ENCODE data around the gene GPC2.
"Not testable (repeated sequence)": the region's sequence is repeated elsewhere in the genome, so short reads cannot be mapped to it uniquely, and the experiment has no call there.

GPC2 gene

GRCh38 chr7:100177045-100178001, at the start of gene GPC2, which contains the start of gene STAG3:
TSS of gene GPC2 (minus strand) at chr7:100177381. CDS start at chr7:100177199, 182 bp downstream.
TSS of gene STAG3 (plus strand) at chr7:100177918. CDS start at chr7:100180557, 2,639 bp downstream.
- DNase-seq: peak in 50 of 51 donors; percentile 43 to 94 (median 83)

DNA sequence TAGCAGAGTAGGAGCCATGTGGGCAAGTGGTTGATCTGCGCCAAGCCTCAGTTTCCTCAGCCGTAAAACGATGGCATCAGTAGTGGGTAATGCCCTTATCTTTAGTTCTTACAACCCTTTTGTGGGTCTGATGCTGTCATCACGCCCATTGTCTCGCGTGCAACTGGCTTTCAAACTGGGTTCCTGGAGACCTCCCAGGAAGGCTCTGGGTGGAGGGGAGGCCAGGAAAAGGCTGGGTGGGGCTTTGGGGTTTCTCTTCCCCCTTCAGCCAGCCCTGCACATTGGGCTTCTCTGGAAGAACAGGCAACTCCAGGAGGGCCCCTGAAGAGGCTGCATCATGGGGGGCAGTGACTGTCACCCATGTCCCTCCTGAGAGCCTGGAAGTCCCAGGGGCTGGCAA, 47.7 kb upstream of the GPC2 start:
- DNase-seq: not testable (repeated sequence)

DNA sequence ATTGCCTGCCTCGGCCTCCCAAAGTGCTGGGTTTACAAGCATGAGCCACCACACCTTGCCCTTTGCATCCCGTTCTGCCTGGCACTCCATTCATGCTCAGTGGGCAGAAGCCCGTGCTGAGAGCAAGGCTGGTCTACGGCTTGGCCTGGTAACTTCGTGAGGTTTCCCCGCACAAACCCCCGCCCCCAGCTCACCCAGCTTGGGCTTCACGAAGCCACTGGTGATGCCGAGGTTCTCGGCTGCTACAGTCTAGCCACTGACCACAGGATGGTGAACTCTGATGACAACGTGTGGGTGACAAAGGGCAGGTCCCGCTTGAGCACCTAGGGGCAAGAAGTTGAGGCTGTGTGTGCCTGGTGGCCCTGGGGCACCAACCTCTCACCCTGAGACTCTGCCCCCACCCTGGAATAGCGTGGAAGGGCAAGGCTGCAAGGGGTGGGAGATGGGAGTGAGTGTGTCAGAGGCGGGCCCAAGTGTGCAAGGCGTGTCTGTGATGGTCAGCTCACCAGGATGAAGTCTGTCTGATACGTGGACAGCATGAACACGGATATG, 46.3 kb upstream of the GPC2 start:
- not testable (repeated sequence) for DNase-seq

DNA sequence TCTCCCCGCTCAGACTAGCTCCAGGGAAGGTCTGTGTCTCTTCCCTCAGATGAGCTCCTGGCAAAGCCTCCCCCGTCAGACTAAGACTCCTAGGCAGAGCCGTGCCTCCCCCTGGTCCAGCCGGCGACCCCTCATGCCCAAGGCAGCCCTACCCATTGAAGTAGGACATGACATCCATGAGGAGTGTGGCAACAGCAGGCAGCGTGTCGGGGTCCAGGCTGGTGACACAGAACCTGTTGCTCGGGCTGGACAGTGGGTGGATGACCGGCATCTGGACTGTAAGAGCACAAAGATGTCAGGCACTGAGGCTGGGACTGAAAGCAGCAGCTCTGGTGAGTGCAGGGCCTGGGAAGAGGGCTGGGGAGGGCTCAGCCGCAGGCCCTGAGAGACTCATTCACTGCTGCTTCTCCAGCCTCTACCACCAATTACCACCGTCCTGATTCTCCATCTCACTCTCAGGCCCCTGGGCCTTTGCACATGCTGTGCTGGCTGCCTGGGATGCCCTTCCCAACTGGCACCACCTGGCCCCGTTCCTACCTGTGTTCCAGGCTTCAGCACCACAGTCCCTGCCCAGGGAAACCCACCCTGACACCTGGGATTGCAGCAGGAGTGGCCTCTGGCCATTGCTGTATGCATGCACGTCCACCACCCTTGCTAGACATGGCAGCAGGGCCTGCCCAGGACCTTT, 45.4 kb upstream of the GPC2 start:
- no peak for DNase-seq

DNA sequence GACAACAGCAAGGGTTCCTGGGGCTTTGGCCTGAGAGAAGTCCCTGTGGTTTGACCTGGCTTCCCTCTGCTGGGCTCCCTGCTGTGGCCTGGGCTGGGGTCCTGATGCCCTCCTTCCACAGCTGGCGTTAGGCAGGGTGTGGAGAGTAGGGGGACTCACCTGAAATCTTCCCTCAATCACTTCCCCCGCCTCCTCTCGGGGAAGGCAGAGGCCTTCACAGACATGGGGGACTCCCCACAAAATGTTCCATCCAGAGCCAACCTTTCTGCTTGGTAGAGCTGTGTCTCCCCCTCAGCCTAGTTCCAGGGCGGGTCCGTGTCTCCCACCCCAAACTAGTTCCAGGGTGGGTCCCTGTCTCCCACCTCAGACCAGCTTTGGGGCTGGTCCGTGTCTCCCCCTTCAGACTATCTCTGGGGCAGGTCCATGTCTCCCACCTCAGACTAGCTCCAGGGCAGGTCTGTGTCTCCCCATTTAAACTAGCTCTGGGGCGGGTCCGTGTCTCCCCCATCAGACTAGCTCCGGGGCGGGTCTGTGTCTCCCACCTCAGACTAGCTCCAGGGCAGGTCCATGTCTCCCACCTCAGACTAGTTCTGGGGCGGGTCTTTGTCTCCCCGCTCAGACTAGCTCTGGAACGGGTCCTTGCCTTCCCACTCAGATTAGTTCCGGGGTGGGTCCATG, 44.7 kb upstream of the GPC2 start:
- no peak for DNase-seq

DNA sequence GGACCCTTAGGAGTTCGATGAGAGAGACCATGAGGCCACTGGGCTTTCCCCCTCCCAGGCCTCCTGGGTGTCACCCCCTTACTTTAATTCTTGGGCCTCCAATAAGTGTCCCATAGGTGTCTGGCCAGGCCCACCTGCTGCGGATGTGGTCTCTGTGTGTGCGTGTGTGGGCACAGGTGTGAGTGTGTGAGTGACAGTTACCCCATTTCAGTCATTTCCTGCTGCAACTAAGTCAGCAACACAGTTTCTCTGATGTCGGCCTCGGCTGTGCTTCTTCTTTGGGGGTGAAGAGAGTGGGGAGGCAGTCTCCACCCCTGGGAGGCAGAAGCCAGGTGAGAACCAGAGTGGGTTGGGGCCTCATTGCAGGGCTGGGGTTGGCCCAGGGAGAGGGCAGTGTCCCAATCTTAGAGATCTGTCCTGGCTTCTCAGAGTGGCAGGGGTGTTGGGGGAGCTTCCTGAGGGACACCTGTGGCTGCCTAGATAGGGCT, 44.1 kb upstream of the GPC2 start:
- DNase-seq: no peak

DNA sequence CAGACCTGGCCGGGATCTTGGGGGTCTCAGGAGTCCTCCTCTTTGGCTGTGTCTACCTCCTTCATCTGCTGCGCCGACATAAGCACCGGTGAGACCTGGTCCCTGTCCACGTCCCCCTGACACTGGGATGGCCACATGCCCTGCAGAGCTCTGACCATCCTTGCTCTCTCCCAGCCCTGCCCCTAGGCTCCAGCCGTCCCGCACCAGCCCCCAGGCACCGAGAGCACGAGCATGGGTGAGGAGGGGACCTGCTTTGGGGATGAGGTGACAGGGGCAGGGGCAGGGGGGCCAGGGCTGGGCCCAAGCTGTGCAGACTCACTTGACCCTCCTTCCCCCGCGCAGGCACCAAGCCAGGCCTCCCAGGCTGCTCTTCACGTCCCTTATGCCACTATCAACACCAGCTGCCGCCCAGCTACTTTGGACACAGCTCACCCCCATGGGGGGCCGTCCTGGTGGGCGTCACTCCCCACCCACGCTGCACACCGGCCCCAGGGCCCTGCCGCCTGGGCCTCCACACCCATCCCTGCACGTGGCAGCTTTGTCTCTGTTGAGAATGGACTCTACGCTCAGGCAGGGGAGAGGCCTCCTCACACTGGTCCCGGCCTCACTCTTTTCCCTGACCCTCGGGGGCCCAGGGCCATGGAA, 43.5 kb upstream of the GPC2 start:
- DNase-seq: no peak

GRCh38 chr7:100219801-100220585, 42.8 kb upstream of the GPC2 start, which contains the start of gene PVRIG:
TSS of gene PVRIG (plus strand) at chr7:100219949. CDS start at chr7:100219971, 22 bp downstream.
- not testable (repeated sequence) for DNase-seq

DNA sequence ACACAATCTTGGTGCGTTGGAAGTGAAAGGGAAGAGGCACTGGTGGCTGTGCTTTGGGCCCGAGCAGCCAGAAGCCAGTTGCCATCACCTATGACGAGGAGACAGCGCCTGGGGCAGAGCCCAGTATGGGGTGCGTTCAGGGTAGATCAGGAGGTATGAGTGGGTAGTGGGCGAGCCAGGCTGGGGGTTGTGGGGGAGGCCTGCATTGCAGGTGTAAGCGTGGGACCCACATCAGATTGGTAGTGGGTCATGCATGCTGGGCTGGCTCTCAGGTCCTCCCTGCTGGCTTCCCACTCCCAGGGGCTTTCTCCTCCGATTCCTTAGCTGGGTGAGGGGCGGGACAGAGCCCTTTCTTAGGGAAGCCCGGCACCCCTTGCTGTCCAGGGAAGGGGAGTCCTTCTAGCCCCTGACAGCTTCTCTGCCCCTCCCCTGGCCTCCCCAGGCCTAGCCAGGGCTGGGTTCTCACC, 42.1 kb upstream of the GPC2 start:
- no peak for DNase-seq

DNA sequence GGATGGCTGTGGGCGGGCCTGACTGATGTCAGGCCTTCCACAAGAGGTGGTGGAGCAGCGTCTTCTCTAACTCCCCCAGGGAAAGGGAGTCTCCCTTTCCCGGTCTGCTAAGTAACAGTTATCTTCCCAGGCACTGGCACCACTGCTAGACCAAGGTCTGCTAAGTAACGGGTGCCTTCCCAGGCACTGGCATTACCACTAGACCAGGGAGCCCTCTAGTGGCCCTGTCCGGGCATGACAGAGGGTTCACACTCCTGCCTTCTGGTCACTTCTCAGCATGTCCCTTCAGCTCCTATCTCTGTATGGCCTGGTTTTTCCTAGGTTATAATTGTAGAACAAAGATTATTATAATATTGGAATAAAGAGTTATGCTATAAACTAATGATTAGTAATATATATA, 40.8 kb upstream of the GPC2 start:
- DNase-seq: peak in 46 of 51 donors; percentile 4 to 92 (median 74)

DNA sequence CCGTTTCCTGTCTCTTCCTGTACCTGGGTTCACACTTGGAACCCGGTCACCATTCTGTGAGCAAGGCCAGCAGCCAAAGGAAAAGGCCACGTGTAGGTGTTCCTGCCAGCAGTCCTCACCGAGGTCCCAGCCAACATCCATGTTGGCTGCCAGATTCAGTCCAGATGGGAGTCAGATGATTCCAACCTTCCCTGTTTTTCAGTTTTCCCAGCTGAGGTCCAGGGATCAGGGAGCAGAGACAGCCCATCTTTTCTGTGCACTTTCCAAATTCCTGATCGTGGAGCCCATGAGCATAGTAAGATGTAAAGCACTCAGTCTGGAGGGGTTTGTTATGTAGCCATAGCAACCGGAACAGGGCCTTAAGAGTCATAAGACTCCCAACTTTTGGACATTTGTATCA, 38.7 kb upstream of the GPC2 start:
- DNase-seq: peak in 23 of 51 donors; percentile 4 to 48 (median 16)

DNA sequence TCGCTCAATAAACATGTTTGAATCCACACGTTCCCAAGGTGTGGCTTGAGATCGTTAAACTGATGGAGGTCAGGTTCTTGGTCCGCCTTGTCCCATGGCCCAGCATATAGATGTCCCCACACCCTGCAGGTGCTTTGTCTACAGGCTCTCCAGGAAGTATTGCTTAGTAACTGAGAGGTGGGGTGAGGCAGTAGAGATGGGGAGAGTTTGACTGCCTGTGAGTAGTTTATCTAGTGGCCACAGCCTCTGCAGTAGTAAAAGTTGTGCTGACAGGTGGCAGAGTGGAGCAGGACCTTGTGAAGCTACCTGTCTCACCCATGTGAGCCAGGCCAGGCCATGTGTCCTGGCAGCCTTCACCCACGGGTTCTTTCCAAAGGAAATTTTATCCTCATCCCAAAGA, 37.2 kb upstream of the GPC2 start:
- DNase-seq: not testable (repeated sequence)

DNA sequence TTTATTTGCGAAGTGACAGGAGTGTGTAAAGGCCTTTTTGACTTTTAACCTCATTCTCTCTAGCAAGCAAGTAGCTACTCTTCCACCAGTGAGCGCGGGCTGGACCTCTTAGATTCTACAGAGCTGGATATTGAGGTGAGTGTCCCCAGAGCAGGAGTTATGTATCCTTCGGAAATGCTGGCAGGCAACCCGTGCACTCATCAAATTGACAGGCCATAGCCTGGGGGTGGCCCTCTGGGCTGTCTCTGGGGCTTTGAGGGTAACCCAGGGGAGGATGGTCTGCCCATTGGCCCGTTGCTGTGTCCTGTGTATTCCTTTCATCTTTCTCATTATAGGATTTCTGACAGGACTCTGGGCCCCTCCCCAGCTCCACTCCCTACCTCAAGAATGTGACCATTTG, 36.5 kb upstream of the GPC2 start:
- DNase-seq: no peak

DNA sequence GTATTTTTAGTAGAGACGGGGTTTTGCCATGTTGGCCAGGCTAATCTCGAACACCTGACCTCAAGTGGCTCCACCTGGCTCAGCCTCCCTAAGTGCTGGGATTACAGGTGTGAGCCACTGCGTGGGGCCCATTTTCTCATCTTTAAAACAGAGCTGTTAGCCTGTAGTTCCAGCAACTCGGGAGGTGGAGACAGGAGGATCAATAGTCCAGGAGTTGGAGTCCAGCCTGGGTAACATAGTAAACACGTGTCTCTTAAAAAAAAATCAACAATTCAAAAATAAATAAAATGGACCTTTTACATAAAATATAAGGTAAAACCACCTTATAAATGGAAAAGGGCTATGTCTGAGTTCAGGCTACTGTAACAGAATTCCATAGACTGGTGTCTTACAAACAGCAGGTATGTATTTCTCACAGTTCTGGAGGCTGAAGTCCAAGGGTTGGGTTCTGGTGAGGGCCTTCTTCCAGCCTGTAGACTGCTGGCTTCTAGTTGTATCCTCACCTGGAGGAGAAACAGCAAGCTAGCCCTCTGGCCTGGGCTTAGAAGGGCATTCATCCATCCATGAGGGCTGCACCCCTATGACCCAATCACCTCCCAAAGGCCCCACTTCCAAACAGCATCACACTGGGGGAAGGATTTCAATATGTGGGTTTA, 35.6 kb upstream of the GPC2 start:
- no peak for DNase-seq

DNA sequence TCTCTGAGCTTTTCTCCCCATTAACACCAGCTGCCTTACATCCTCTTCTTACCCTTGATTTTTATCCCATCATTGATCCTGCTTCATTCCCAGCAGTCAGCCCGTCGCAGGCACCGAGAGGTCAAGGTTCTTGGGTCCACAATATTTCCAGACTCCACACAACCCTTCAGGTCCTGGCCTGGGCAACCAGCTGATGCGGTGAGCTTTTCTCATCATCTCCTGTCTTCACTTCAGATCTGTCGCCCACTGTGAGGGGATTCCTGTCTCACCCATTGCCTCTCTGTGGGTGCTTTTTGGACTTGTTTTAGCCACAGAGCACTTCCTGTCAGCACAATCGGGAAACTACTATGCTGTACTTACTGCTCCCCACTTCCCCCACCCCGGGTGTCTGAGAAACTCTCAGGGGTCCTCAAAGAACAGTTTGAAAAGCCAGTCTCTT, 34.2 kb upstream of the GPC2 start:
- no peak for DNase-seq

GRCh38 chr7:100210805-100211204, 33.6 kb upstream of the GPC2 start:
- no peak for DNase-seq

DNA sequence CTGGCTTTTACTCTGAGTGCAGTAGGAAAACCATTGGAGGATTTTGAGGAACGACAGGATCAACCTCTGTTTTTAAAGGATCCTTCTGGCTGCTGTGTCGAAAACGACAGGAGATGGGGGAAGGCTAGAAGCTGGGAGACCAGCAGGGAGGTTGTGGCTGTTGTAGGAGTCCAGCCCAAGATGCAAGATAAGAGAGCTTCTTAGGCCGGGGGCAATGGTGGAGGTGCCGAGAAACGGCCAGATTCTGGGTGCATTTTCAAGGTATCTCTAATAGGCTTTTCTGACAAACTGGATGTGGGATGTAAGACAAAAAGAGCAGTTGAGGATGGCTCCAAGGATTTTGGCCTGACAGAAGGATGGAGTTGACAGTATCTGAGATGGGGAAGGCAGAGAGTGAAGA, 32.3 kb upstream of the GPC2 start:
- no peak for DNase-seq

GRCh38 chr7:100208911-100209408, 31.8 kb upstream of the GPC2 start:
- DNase-seq: no peak

DNA sequence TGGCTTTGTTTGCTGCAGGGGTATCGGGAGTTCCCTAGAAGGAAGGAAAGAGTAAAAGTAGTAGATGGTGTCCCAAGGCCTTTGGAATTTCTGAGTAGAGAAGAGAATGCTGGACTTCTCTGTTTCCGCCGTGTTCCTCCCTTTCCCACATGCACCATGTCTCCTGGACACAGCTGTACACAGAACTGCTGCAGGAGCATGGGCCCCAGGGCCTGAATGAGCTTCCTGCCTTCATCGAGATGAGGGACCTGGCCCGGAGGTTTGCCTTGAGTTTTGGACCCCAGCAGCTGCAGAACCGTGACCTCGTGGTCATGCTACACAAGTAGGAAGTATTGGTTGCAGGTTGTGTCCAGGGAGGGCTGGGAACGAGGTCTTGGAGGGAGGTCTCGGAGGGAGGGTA, 27.3 kb upstream of the GPC2 start:
- no peak for DNase-seq
